Measurements from ENCODE around the gene ARHGEF7. TPM values are rescaled to one million over a fixed set of nuclear protein-coding genes. Genes with fewer than 3 reads are reported as not detected.
"Not testable (repeated sequence)": the region's sequence is repeated elsewhere in the genome, so short reads cannot be mapped to it uniquely, and the experiment has no call there.

The ARHGEF7 gene
- total RNA-seq, 1 donor from 2014 or later: 157 TPM

DNA sequence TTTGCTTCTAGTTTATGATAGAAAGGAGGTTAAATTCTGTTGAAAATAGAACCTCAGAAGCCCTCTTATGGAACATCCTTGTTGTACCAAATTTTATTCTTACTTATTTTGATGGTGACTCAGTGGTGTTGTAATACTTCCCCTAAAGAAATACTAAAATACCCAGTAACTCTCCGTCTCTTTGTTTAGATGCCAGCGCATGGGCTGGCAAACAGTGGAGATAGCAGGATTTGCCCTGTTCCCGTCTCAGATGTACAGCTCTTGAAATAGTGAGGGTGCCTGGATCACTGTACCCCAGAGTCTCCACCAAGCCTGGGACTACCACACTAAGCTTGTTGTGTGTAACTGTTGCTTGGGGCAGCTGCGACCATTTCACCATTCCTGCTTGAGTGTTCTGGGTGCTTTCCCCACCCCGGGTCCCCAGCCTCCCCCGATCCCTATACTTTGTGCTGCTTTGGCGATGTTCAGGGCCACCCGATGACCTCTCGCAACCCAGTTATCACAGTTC lies 138.3 kb downstream of the ARHGEF7 start:
- DNase-seq: no peak

GRCh38 chr13:111255228-111255790 lies 140.2 kb downstream of the ARHGEF7 start:
- DNase-seq: no peak

DNA sequence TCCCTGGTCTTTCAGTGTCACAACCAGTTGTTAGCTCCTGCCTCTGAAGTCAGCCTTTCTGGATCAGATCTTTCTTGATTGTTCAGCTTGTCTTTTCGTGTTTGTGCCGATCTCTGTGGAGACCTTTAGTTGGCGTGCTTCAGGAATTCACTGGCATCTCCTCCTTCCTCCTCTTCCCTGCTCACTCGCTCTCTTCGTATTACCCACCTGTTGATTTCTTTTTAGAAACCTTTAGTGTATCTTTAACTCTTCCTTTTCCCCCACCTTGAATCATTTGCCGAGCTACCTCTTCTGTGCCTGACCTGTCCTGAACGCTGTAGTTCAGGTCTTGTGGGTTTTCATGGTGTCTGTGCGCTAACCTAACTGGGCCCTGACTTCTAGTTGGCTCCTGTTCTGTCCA lies 141.3 kb downstream of the ARHGEF7 start:
- no peak for DNase-seq

GRCh38 chr13:111256946-111257345 lies 141.8 kb downstream of the ARHGEF7 start:
- DNase-seq: no peak

- not testable (repeated sequence) for DNase-seq
Observed at GRCh38 chr13:111257899-111258298, 142.8 kb downstream of the ARHGEF7 start.

- DNase-seq: no peak
Observed at GRCh38 chr13:111258637-111259036, 143.5 kb downstream of the ARHGEF7 start.

- DNase-seq: no peak
Observed at GRCh38 chr13:111259058-111259457, 143.9 kb downstream of the ARHGEF7 start.

GRCh38 chr13:111261326-111261725 lies 146.2 kb downstream of the ARHGEF7 start:
- DNase-seq: no peak

- no peak for DNase-seq
Observed at GRCh38 chr13:111262281-111262680, 147.2 kb downstream of the ARHGEF7 start.

DNA sequence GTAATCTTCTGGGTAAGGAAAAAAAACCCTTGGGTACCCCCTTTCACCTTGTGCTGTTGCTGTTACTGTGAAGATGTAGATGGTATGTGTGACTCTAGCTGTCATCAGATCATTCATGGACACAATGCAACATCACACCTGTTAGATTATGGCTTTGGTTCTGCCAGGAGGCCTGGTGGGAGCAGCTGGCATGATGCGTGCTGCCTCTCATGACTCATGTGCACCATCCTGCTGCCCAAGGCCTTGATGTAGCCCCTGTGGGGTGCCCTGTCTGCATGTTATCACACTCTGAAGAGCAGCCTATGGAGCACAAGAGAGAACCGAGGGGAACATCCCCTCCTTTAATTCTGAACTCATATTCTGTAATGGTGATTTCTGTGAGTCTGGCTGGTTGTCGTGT lies 147.6 kb downstream of the ARHGEF7 start:
- DNase-seq: no peak

DNA sequence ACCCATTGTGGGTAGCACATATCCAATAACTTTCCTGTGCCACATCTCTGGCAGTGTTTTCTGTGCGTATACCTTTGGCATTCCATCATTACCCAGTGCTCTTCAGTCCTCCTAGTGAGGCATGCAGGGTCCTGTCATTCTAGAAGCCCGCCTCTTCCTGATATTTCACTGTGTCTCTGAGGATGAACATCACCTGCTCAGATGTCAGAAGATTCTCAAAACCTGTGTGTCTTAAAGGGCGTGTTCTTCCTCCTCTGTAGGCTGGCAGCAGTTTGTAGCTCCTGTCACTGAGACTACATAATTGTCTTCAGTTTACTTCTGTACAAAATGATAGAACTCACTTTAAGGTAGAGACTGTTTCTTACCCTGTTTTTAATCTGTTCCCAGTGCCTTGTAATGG lies 148.5 kb downstream of the ARHGEF7 start:
- no peak for DNase-seq

DNA sequence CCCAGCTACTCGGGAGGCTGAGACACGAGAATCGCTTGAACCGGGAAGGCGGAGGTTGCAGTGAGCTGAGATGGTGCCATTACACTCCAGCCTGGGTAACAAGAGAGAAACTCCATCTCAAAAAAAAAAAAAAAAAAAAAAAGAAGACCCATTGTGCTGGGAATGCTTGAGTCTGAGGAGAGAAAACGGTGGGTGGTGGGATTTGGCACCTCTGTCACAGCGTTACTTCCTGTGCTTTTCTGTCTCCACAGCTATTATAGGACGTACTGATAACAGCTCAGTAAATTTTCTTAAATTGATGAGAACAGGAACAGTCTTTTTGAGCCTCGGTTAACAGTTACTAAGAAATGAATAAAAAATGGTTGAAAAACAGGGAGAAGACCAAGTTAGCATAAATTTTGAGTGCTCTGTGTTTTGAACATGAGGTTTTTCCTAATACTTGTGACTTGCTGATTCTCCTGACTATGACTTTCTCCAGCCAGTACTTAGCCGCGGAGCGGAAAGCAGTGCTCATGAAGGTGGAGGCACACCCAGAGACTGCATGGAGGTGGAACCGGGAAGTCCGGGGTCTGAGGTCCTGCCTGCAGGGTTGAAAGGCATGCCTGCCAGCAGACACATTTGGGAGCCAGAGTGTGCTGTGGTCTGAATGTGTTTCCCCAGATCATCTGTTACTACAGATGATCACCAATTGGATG lies 150.0 kb downstream of the ARHGEF7 start:
- DNase-seq: no peak

- no peak for DNase-seq
Observed at GRCh38 chr13:111265701-111266035, 150.6 kb downstream of the ARHGEF7 start.

DNA sequence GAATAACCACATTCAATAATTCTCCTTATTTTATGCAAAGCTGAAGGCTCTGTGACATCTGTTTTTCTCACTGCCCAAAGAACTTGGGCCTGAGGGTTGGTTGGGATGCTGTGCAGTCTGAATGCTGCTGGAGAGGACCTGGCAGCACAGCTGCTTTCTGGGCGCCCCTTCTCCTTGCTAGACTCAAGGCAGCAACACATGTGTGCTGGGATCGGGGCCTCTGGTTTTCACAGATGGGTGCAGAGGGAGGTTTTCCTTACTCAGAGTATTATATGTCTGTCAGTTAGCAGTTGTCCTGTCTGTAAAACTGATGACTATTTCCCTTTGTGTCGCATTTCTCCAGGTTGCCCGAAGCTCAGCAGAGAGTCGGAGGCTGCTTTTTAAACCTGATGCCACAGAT lies 152.1 kb downstream of the ARHGEF7 start:
- no peak for DNase-seq

- no peak for DNase-seq
Observed at GRCh38 chr13:111267784-111268183, 152.7 kb downstream of the ARHGEF7 start.

GRCh38 chr13:111269508-111269907 lies 154.4 kb downstream of the ARHGEF7 start:
- DNase-seq: no peak

GRCh38 chr13:111270126-111270525 lies 155.0 kb downstream of the ARHGEF7 start:
- no peak for DNase-seq

- DNase-seq: no peak
Observed at GRCh38 chr13:111270765-111271698, 155.9 kb downstream of the ARHGEF7 start.

DNA sequence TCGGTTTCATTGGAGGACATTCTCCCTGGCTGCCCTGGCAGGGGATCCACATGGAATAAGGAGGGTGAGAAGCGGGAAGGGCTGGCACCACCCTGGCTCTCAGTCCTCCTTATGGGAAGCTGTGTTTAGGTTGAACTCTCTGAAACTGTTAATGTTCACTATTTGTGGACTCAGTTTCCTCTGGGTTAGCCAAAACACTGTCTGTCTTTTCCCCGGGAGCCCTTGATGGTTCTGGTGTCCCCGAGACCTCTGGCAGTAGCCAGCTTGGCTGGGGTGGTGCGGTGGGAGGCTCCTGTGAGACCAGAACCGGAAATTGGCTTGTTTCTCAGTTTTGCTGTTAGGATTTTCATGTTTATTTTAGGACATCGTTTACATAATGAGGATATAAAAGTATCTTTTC lies 157.0 kb downstream of the ARHGEF7 start:
- DNase-seq: no peak

GRCh38 chr13:111275382-111275781 lies 160.3 kb downstream of the ARHGEF7 start:
- no peak for DNase-seq

GRCh38 chr13:111275995-111276618 lies 161.0 kb downstream of the ARHGEF7 start:
- DNase-seq: no peak

DNA sequence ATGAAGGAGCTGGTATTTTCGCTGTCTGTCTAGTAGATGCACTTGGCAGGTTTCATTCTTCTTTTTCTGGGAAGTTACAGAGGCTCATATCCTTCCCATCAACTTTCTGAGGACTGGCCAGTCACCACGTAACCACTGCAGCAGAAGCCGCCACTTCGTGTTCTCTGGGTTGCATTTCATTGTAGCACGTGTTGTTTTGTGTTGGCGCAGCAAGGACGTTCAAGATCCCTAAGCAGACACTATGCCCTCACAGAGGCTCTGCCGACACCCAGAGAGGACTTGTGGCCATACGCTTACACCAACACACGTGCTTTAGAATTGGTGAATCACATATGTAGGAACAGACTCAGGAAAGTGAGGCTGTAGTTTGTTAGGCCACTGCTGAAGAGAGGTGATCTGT lies 163.1 kb downstream of the ARHGEF7 start:
- no peak for DNase-seq

Measured in occipital lobe (tissue), 2 donors.